MM.1S (cell line): Measurements from ENCODE around the gene PLEKHA5.
"Not testable (repeated sequence)": the region's sequence is repeated elsewhere in the genome, so short reads cannot be mapped to it uniquely, and the experiment has no call there.

Source experiments
- DNase-seq: peaks from one replicate; pipeline ENCODE4 v3.0.0-alpha.2; 2015
- H2AFZ ChIP-seq: fragments of 300-600 bp; sonication (generic); 2 replicates; pipeline ENCODE4 v1.6.0; 2016; ENCODE audit warnings: antibody characterized with exemption, low read length
- H3F3A ChIP-seq: fragments of 300-600 bp; sonication (generic); 2 replicates; pipeline ENCODE4 v1.6.1; 2016; ENCODE audit warnings: mild to moderate bottlenecking, antibody characterized with exemption, low read length, moderate library complexity, mixed read lengths; ENCODE audit not compliant: insufficient read depth
- H3K27ac ChIP-seq: fragments of 300-600 bp; sonication (generic); 2 replicates; pipeline ENCODE4 v1.5.1; 2016; ENCODE audit warnings: mild to moderate bottlenecking, low read length
- H3K27me3 ChIP-seq: fragments of 300-600 bp; sonication (generic); replicated peaks from 2 replicates; pipeline ENCODE4 v1.6.0; 2016; ENCODE audit warnings: low read length; ENCODE audit not compliant: insufficient read depth
- H3K36me3 ChIP-seq: fragments of 300-600 bp; sonication (generic); replicated peaks from 2 replicates; pipeline ENCODE4 v1.6.1; 2016; ENCODE audit warnings: mild to moderate bottlenecking, low read length, mixed read lengths; ENCODE audit not compliant: insufficient read depth
- H3K4me1 ChIP-seq: fragments of 300-600 bp; sonication (generic); 2 replicates; pipeline ENCODE4 v1.6.1; 2016; ENCODE audit warnings: low read length, mixed read lengths
- H3K4me2 ChIP-seq: fragments of 300-600 bp; sonication (generic); 2 replicates; pipeline ENCODE4 v1.6.0; 2016; ENCODE audit warnings: low read depth, low read length
- H3K4me3 ChIP-seq: fragments of 300-600 bp; sonication (generic); 2 replicates; pipeline ENCODE4 v1.5.1; 2016; ENCODE audit warnings: low read length, mixed read lengths
- H3K79me2 ChIP-seq: fragments of 300-600 bp; sonication (generic); 2 replicates; pipeline ENCODE4 v1.6.1; 2016; ENCODE audit warnings: mixed run types, low read length, mixed read lengths
- H3K9ac ChIP-seq: fragments of 300-600 bp; sonication (generic); 2 replicates; pipeline ENCODE4 v1.6.1; 2016; ENCODE audit warnings: low read length, mixed read lengths
- H3K9me2 ChIP-seq: fragments of 300-600 bp; sonication (generic); replicated peaks from 2 replicates; pipeline ENCODE4 v1.6.1; 2016; ENCODE audit warnings: mild to moderate bottlenecking, low read length, mixed read lengths; ENCODE audit not compliant: insufficient read depth
- H3K9me3 ChIP-seq: fragments of 300-600 bp; sonication (generic); replicated peaks from 2 replicates; pipeline ENCODE4 v1.6.1; 2016; ENCODE audit warnings: mild to moderate bottlenecking, low read length, mixed read lengths; ENCODE audit not compliant: insufficient read depth
- H4K20me1 ChIP-seq: fragments of 300-600 bp; sonication (generic); 2 replicates; pipeline ENCODE4 v1.6.1; 2016; ENCODE audit warnings: mild to moderate bottlenecking, low read length, moderate library complexity, mixed read lengths; ENCODE audit not compliant: insufficient read depth
- EZH2 ChIP-seq: fragments of 300-600 bp; sonication (generic); optimal IDR thresholded peaks from 2 replicates; pipeline ENCODE3; 2017; ENCODE audit warnings: low read depth, mild to moderate bottlenecking, antibody characterized with exemption, low read length, mixed read lengths
- EZH2phosphoT487 ChIP-seq: fragments of 300-600 bp; sonication (generic); IDR thresholded peaks from 2 replicates; pipeline ENCODE4 v1.6.1; 2018; ENCODE audit warnings: antibody characterized with exemption, low read length
- TF ChIP-seq, protein P1 (sequence below): fragments of 300-600 bp; sonication (generic); IDR thresholded peaks from 2 replicates; pipeline ENCODE4 v1.5.1; 2016; ENCODE audit warnings: antibody characterized with exemption, low read length, mixed read lengths

Gene PLEKHA5

DNA sequence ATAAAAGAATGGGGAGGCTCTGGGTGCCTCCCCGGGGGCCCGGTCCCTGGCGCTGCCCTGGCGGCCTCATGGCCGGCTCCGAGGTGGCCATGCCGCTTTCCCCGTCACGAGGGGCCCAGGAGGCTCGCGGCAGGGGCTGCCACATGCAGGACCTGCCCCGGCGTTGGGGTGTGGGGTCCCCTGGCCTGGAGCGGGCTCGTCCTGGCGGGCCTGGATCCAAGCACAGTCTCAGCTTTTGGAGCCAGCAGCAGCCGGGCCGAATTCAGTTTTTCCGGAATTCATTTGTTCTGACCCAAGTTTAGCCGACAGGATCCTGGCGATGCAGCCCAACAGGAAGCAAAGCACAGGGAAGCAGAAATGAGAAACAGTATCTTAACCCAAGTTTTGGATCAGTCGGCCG is 283.3 kb downstream of the PLEKHA5 start:
- Histone ChIP-seq H3K9ac (no peak overlapping the region), H2AFZ (no peak overlapping the region), H3K27me3 (no peaks in the 10 kb centered on the region), H3K4me1 (no peaks in the 10 kb centered on the region), H3K36me3 (no peaks in the 10 kb centered on the region), H3K4me2 (no peak overlapping the region), H3K9me2 (no peaks in the 10 kb centered on the region), H3F3A (no peaks in the 10 kb centered on the region), H3K27ac (no peak overlapping the region), H3K79me2 (no peaks in the 10 kb centered on the region), H3K9me3 (no peaks in the 10 kb centered on the region), H4K20me1 (no peaks in the 10 kb centered on the region), H3K4me3 (no peak overlapping the region)
- no peak for DNase-seq
- TF ChIP-seq EZH2phosphoT487, result no peak
- TF ChIP-seq, protein P1, sequence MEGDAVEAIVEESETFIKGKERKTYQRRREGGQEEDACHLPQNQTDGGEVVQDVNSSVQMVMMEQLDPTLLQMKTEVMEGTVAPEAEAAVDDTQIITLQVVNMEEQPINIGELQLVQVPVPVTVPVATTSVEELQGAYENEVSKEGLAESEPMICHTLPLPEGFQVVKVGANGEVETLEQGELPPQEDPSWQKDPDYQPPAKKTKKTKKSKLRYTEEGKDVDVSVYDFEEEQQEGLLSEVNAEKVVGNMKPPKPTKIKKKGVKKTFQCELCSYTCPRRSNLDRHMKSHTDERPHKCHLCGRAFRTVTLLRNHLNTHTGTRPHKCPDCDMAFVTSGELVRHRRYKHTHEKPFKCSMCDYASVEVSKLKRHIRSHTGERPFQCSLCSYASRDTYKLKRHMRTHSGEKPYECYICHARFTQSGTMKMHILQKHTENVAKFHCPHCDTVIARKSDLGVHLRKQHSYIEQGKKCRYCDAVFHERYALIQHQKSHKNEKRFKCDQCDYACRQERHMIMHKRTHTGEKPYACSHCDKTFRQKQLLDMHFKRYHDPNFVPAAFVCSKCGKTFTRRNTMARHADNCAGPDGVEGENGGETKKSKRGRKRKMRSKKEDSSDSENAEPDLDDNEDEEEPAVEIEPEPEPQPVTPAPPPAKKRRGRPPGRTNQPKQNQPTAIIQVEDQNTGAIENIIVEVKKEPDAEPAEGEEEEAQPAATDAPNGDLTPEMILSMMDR, result no peak
- TF ChIP-seq EZH2, result no peak

DNA sequence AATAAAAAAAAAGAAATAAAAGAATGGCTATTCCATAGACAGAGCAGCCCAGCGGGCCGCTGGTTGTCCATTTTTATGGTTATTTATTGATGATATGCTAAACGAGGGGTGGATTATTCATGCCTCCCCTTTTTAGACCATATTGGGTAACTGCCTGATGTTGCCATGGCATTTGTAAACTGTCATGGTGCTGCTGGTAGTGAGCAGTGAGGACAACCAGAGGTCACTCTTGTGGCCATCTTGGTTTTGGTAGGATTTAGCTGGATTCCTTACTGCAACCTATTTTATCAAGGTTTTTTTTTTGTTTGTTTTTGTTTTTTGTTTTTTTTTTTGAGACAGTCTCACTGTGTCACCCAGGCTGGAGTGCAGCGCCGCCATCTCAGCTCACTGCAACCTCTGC is 284.0 kb downstream of the PLEKHA5 start:
- H3K4me3 ChIP-seq, H3F3A ChIP-seq, H2AFZ ChIP-seq, H3K36me3 ChIP-seq, DNase-seq, H3K27ac ChIP-seq, H3K9ac ChIP-seq, H3K9me3 ChIP-seq, H3K4me2 ChIP-seq, H4K20me1 ChIP-seq, H3K79me2 ChIP-seq, H3K4me1 ChIP-seq, H3K9me2 ChIP-seq, H3K27me3 ChIP-seq: not testable (repeated sequence)

DNA sequence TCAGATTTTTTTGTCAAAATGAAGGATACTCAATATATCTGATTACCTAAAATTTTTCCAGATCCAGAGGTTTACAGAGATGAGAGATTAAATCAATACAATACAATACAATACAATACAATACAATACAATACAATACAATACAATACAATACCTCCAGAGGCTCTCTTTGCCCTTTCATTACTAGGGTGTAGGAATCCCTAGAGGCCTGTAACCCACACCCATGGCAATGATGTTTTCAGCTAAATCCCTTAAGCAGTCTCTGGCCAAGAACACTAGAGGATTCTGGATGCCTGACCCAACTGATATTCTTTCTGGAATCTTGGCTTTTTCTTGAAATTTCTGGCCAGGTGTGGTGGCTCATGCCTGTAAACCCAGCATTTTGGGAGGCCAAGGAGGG is 286.0 kb downstream of the PLEKHA5 start:
- H3K36me3 ChIP-seq, result no peaks in the 10 kb centered on the region
- TF ChIP-seq EZH2phosphoT487, result no peak
- no peak for TF ChIP-seq EZH2
- TF ChIP-seq, protein P1, result no peak
- H3K27me3 ChIP-seq, result no peaks in the 10 kb centered on the region

DNA sequence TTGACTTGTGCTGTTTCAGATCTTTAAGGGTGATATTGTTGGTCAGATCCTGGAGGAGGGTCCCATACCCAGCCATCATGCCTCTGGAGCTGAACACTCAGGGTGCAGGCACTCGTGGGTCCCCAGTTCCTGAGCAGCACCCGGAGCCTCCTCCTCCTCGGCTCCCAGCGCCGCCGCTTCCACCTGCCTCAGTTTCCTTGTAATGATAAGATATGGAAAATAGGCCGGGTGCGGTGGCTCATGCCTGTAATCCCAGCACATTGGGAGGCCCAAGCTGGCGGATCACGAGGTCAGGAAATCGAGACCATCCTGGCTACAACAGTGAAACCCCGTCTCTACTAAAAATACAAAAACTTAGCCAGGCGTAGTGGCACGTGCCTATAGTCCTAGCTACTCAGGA is 289.6 kb downstream of the PLEKHA5 start:
- no peaks in the 10 kb centered on the region for H3K27me3 ChIP-seq
- H3K9me3 ChIP-seq, result no peaks in the 10 kb centered on the region
- H4K20me1 ChIP-seq, result no peaks in the 10 kb centered on the region
- no peaks in the 10 kb centered on the region for H3K36me3 ChIP-seq
- DNase-seq, result no peak
- no peak overlapping the region for H3K4me3 ChIP-seq
- H2AFZ ChIP-seq, result no peak overlapping the region
- H3K4me2 ChIP-seq, result no peak overlapping the region
- no peak overlapping the region for H3K27ac ChIP-seq
- H3K4me1 ChIP-seq, result no peaks in the 10 kb centered on the region
- H3K9ac ChIP-seq, result no peak overlapping the region
- no peak for TF ChIP-seq EZH2
- TF ChIP-seq, protein P1, result no peak
- TF ChIP-seq EZH2phosphoT487, result no peak
- no peaks in the 10 kb centered on the region for H3K79me2 ChIP-seq
- no peaks in the 10 kb centered on the region for H3F3A ChIP-seq
- no peaks in the 10 kb centered on the region for H3K9me2 ChIP-seq

More for the DNA sequence above, 286.0 kb downstream of the PLEKHA5 start:
- DNase-seq, result no peak
- Histone ChIP-seq H3K4me3 (no peak overlapping the region), H3K4me2 (no peak overlapping the region), H4K20me1 (no peaks in the 10 kb centered on the region), H3K27ac (no peak overlapping the region), H3K9me2 (no peaks in the 10 kb centered on the region), H2AFZ (no peak overlapping the region), H3K4me1 (no peaks in the 10 kb centered on the region), H3K9me3 (no peaks in the 10 kb centered on the region), H3K79me2 (no peaks in the 10 kb centered on the region), H3K9ac (no peak overlapping the region), H3F3A (no peaks in the 10 kb centered on the region)
